Lower lobe of right lung (tissue), 2 donors: ENCODE data around the gene WDR86. TPM values are rescaled to one million over a fixed set of nuclear protein-coding genes. Genes with fewer than 3 reads are reported as not detected.

ENCODE experiments used
- ATAC-seq, 2 donors: fragments of 200-7000 bp; cut with Tn5 transposase; one replicate each; pipeline ENCODE4 v1.9.1; 2020 to 2022; ENCODE audit warnings: mild to moderate bottlenecking in 2 of 2, moderate library complexity in 2 of 2
- DNase-seq: peaks from one replicate; pipeline ENCODE4 v3.0.0-alpha.2; 2020
- H3K27ac ChIP-seq: fragments of 200-600 bp; one replicate; pipeline ENCODE4 v1.8.0; 2022
- H3K27me3 ChIP-seq: fragments of 200-600 bp; one replicate; pipeline ENCODE4 v1.8.0; 2022; ENCODE audit warnings: low read depth
- H3K36me3 ChIP-seq: fragments of 200-600 bp; one replicate; pipeline ENCODE4 v1.8.0; 2022; ENCODE audit warnings: mild to moderate bottlenecking
- H3K4me1 ChIP-seq: fragments of 200-600 bp; one replicate; pipeline ENCODE4 v1.8.0; 2022
- H3K4me3 ChIP-seq: fragments of 200-600 bp; one replicate; pipeline ENCODE4 v1.8.0; 2022; ENCODE audit warnings: mild to moderate bottlenecking
- H3K9me3 ChIP-seq: fragments of 200-600 bp; one replicate; pipeline ENCODE4 v1.8.0; 2022
- intact Hi-C: fragments of 100-400 bp; cut with DNase I; formaldehyde crosslinking; loops from one replicate; pipeline ENCODE4 v1.11.0; 2022
- total RNA-seq: library from RNA; stranded (reverse); fragmentation: NEBNext Ultra II Directional; extraction: Animal tissue kit (Norgen Biotek cat#: 25700); gene quantifications from one replicate; pipeline ENCODE4 v1.2.1, GENCODE V29; 2021
- TF ChIP-seq, protein P1 (sequence below): fragments of 200-600 bp; IDR thresholded peaks from one replicate; pipeline ENCODE4 v1.8.0; 2022; ENCODE audit warnings: antibody characterized with exemption, mild to moderate bottlenecking
- donor health status: DM: no; HTN: yes; CAD: no; lungs with severe emphysema.

The WDR86 gene
- total RNA-seq, 1 donor from 2014 or later, result 4.4 TPM

DNA sequence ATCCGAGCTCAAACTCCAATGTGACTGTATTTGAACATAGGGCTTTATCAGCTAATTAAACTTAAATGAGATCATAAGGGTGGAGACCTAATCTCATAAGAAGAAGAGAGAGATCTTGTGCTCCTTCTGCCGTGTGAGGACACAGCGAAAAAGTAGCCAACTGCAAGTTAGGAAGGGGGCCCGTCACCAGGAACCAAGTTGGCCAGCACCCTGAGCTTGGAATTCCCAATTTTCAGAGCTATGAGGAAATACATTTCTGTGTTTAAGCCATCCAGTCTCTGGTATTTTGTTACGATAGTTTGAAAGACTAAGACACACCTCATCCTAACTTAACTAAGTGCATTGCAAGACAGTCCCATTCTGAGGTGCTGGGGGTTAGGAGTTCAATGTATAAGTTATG, 14.1 kb upstream of the WDR86 start:
- Histone ChIP-seq H3K27me3 (no peaks in the 10 kb centered on the region), H3K27ac (no peak overlapping the region), H3K36me3 (no peaks in the 10 kb centered on the region), H3K9me3 (peaks cover 5% of the 10 kb centered on the region), H3K4me3 (no peak overlapping the region), H3K4me1 (peaks cover 29% of the 10 kb centered on the region)
- TF ChIP-seq, protein P1, sequence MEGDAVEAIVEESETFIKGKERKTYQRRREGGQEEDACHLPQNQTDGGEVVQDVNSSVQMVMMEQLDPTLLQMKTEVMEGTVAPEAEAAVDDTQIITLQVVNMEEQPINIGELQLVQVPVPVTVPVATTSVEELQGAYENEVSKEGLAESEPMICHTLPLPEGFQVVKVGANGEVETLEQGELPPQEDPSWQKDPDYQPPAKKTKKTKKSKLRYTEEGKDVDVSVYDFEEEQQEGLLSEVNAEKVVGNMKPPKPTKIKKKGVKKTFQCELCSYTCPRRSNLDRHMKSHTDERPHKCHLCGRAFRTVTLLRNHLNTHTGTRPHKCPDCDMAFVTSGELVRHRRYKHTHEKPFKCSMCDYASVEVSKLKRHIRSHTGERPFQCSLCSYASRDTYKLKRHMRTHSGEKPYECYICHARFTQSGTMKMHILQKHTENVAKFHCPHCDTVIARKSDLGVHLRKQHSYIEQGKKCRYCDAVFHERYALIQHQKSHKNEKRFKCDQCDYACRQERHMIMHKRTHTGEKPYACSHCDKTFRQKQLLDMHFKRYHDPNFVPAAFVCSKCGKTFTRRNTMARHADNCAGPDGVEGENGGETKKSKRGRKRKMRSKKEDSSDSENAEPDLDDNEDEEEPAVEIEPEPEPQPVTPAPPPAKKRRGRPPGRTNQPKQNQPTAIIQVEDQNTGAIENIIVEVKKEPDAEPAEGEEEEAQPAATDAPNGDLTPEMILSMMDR, result no peak
- ATAC-seq (no peak), DNase-seq (no peak)
- intact Hi-C loops, result no loop called here

GRCh38 chr7:151423226-151423625, 13.4 kb upstream of the WDR86 start:
- Histone ChIP-seq H3K9me3 (peaks cover 5% of the 10 kb centered on the region), H3K4me3 (no peak overlapping the region), H3K4me1 (peaks cover 22% of the 10 kb centered on the region), H3K36me3 (no peaks in the 10 kb centered on the region), H3K27me3 (no peaks in the 10 kb centered on the region), H3K27ac (no peak overlapping the region)
- intact Hi-C loops, result no loop called here
- no peak for DNase-seq
- TF ChIP-seq, protein P1, result no peak
- ATAC-seq, result no peak

- Histone ChIP-seq H3K27me3 (no peaks in the 10 kb centered on the region), H3K27ac (no peak overlapping the region), H3K4me3 (no peak overlapping the region), H3K36me3 (no peaks in the 10 kb centered on the region), H3K9me3 (peaks cover 5% of the 10 kb centered on the region), H3K4me1 (peaks cover 11% of the 10 kb centered on the region)
- intact Hi-C loops, result no loop called here
- ATAC-seq, result no peak
- no peak for DNase-seq
- TF ChIP-seq, protein P1, result no peak
Observed at GRCh38 chr7:151422212-151422611, 12.4 kb upstream of the WDR86 start.

- Histone ChIP-seq H3K9me3 (peaks cover 5% of the 10 kb centered on the region), H3K4me3 (no peak overlapping the region), H3K36me3 (no peaks in the 10 kb centered on the region), H3K27me3 (no peaks in the 10 kb centered on the region), H3K4me1 (peaks cover 8% of the 10 kb centered on the region), H3K27ac (no peak overlapping the region)
- no peak for ATAC-seq
- DNase-seq, result no peak
- TF ChIP-seq, protein P1, result no peak
- intact Hi-C loops, result no loop called here
Observed at GRCh38 chr7:151420144-151420543, 10.3 kb upstream of the WDR86 start.

- Histone ChIP-seq H3K27me3 (no peaks in the 10 kb centered on the region), H3K27ac (no peak overlapping the region), H3K36me3 (no peaks in the 10 kb centered on the region), H3K4me3 (no peak overlapping the region), H3K4me1 (peaks cover 8% of the 10 kb centered on the region), H3K9me3 (peaks cover 5% of the 10 kb centered on the region)
- TF ChIP-seq, protein P1, result no peak
- ATAC-seq (peak; percentile 37 to 57), DNase-seq (no peak)
- intact Hi-C loops, result no loop called here
Observed at GRCh38 chr7:151416941-151417315, 7.1 kb upstream of the WDR86 start.
